ENCODE data around the gene CRYBG1. TPM values are rescaled to one million over a fixed set of nuclear protein-coding genes. Genes with fewer than 3 reads are reported as not detected.
"Not testable (repeated sequence)": the region's sequence is repeated elsewhere in the genome, so short reads cannot be mapped to it uniquely, and the experiment has no call there.

Gene CRYBG1
- polyA plus RNA-seq, 3 donors = 24.0 to 33.6 (median 27.3) TPM

DNA sequence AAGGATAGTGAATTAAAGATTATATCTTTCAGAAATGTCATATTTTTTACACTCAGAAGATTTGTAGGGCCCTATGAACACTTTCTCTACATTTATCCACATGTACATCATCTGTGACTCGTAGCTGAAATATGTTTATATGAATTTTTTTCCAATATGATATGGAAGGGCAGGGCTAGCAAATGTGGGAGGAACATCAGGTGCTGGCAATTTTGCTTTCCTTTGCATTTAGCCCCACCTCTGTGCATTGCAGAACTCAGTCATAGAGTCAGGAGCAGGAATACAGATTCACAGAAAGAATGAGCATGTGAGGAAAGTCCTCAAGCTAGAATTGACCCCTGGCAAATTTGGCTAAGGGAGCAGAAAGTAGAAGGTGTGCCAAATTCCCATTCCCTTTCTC lies 129.9 kb downstream of the CRYBG1 start:
- DNase-seq = no peak

GRCh38 chr6:106490974-106491373 lies 130.5 kb downstream of the CRYBG1 start:
- no peak for DNase-seq

DNA sequence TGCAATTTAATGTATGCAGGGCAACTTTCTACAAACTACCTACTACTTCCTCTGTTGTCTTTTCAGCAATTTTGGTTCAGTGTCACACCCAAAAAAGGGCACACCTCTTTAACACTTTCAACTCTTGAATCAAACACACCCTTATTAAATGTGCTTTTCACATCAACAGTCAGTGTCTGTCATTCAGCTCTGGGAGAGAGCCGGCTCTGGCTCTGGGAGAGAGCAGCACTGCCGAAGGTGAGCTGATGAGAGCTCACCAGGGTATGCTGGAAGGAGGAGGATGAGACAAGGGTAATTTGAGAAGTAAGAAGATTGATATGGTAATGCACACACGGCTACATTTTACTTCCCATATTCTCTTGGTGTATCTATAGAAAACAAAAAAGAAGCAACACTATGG lies 134.5 kb downstream of the CRYBG1 start:
- no peak for DNase-seq

- DNase-seq = no peak
Observed at GRCh38 chr6:106496823-106497222, 136.3 kb downstream of the CRYBG1 start.

- DNase-seq = no peak
Observed at GRCh38 chr6:106501960-106502371, 141.4 kb downstream of the CRYBG1 start.

- DNase-seq = no peak
Observed at GRCh38 chr6:106502559-106502958, 142.0 kb downstream of the CRYBG1 start.

GRCh38 chr6:106508277-106508676 lies 147.8 kb downstream of the CRYBG1 start:
- DNase-seq = no peak

GRCh38 chr6:106508834-106509233 lies 148.3 kb downstream of the CRYBG1 start:
- DNase-seq = no peak

DNA sequence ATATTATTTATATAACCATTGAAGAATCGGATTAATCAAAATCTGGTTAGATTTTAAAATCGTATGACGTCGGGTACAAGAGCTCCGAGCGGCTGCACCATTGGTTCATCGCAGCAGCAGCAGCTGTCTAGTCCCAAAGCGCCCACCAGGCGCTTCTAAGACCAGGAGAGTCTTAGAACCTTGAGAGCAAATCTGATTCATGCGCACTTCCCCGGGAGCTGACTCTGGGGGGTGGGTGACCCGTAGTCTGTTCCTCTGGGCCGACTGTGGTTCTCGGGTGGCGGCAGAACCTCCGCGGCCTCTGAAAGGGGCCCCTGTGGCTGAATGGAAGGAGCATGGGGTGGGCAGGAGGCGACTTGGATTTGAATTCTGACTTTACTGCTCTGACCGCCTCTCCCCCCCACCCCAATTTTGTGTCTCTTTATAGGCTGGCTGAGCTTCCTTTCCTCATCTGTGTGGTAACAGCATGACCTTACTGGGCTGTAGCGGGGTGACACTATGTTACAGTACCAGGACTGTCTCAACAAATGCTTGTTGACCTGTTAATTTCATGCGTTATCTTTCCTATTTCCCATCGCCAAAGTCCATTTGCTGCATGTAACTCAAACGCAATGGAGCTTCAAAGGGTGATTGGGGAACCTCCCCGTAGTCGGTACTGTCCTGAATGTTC lies 149.0 kb downstream of the CRYBG1 start:
- no peak for DNase-seq

DNA sequence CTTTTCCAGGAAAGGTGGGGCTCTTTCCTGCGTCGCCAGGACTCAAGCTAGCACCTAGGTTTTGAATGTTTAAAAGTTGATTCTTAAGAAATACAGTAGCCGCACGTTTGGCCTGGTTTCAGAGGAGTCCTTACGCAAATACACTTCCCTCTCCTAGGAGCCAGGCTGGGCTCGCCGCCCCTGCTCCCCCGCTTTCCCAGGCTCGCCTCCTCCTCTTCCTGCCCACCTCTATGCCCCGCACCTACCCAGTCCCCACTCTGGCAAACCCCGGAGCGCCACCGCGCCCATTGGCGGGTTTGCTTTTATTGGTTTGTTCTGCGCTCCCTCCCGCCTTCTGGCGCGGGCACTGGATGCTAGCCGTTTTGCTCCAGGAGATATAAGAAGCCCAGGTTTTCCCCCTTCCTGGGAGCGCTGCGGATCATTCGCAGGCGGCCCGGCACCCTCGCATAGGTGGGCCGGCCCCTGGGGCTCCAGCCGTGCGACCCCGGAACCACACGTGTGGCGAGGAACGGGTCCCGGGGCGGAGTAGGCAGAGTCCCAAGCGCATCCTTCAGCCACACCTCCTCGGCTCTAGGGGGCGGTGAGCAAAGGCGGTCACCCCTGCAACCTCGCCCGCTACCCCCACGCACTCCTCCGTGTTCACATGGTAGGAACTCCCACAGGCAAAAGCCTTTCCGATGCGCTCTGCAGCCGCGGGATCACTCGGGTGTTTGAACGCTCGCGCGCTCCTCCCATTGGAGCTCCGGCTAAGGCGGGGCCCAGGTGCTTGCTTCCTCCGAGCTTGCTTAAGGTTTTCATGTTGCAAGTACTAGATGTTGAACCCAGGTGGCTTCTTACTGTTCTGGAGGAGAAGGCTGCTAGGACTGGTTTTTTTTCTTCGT lies 149.8 kb downstream of the CRYBG1 start:
- DNase-seq = peak; percentile 57

GRCh38 chr6:106511288-106512047 lies 151.0 kb downstream of the CRYBG1 start:
- no peak for DNase-seq

DNA sequence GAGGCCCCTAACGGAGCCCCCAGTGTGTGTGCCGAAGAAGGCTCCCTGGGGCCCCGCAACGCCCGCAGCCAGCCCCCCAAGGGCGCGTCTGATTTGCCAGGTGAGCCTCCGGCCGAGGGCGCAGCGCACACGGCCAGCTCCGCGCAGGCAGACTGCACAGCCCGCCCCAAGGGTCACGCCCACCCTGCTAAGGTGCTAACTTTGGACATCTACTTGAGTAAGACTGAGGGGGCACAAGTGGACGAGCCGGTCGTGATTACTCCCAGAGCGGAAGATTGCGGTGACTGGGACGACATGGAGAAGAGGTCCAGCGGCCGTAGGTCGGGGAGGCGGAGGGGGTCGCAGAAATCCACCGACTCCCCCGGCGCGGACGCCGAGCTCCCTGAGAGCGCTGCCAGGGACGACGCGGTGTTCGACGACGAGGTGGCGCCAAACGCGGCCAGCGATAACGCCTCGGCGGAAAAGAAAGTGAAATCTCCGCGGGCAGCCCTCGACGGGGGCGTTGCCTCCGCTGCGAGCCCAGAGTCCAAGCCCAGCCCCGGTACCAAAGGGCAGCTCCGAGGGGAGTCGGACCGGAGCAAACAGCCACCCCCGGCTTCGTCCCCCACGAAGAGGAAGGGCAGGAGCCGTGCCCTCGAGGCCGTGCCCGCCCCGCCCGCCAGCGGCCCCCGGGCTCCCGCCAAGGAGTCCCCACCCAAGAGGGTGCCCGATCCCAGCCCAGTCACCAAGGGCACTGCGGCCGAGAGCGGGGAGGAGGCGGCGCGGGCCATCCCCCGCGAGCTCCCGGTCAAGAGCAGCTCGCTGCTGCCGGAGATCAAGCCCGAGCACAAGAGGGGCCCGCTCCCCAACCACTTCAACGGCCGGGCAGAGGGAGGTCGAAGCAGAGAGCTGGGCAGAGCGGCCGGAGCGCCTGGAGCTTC lies 151.8 kb downstream of the CRYBG1 start:
- DNase-seq = no peak

GRCh38 chr6:106512968-106513574 lies 152.6 kb downstream of the CRYBG1 start:
- DNase-seq = no peak

DNA sequence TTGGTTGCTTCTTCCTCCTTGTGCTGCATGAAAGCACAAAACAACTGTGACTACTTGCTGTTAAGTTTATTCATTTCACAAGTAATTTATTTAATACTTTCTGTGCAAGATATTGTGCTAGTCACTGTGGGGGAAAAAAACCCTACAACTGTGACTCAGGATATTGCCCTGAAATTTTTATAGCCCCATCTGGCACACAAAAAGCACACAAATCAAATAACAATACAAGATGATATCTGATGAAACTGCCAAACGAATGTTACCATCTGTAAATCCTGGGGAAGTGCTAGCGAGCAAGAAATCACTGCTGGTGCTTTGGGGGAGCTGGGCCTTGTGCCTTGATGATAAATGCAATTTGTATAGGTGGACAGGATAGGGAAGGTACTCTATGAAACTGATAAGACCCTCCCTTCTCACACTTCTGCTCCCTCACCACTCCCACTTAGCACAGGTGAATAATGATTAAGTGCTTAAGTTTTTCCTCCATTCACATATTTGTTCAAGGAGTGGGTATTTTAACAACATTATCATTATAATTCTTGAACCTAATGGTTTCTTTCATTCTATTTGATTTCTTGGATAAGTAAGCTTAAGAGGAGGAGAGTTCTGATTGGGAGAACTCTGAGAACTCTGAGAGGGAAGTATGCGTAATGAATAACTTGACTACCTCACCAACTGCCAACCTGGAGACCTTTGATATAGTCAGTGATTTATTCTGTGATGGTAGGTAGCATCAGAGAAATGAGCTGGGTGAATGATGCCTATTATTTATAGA lies 153.5 kb downstream of the CRYBG1 start:
- no peak for DNase-seq

DNA sequence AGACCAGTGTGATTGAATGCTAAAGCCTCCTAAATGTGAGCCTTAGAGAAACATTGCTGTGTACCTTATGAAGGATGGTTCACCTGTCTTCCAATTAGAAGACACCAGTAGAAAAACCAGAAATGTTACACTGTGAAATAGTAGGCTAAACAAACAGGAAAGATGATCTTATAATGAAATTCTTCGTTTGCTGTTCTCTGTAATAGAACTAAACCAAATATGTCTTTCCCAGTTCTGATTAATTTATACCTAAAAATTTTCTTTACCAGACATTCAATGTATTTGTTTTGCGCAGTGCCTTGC lies 154.0 kb downstream of the CRYBG1 start:
- DNase-seq = no peak

GRCh38 chr6:106515582-106515981 lies 155.1 kb downstream of the CRYBG1 start:
- not testable (repeated sequence) for DNase-seq

DNA sequence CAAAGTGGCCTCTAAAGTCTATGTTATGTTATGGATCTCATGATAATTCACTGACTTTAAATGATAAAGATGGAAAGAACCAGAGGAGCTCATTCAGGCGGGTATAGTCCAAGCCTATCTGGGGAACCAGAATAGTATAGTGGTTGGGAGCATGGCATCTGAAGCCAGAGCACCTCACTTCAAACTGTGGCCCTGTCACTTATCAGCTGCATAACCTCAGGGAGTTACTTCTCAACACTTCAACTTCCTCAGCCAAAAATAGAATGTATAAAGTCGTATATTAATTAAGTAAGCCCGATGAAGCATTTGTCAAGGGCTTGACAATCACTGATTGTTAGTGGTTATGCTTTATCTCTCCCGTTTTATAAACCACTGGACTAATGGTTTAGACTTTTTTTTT lies 156.1 kb downstream of the CRYBG1 start:
- no peak for DNase-seq

GRCh38 chr6:106517706-106518105 lies 157.2 kb downstream of the CRYBG1 start:
- no peak for DNase-seq

- DNase-seq = no peak
Observed at GRCh38 chr6:106518748-106519147, 158.2 kb downstream of the CRYBG1 start.

Data from renal pelvis (tissue), 4 donors.